ENCODE measurements around the gene SLC39A3. TPM values are rescaled to one million over a fixed set of nuclear protein-coding genes. Genes with fewer than 3 reads are reported as not detected.

Gene SLC39A3
- total RNA-seq, 1 experiment from 2014 or later = 32.4 TPM

- Histone ChIP-seq H3K9me3 (ENCODE audit: control insufficient read depth, low read depth, low read length) (no peaks in the 10 kb centered on the region), H3K4me1 (ENCODE audit: insufficient read depth, low read length) (no peaks in the 10 kb centered on the region), H3K4ac (ENCODE audit: low read depth, low read length) (no peak overlapping the region), H3K56ac (ENCODE audit: insufficient read length, low read depth, low read length) (no peak overlapping the region), H3K4me2 (ENCODE audit: insufficient read depth, insufficient read length, low read length) (no peak overlapping the region), H4K8ac (replicated peaks; ENCODE audit: insufficient read length, low read depth, low read length) (no peak overlapping the region), H3K23me2 (ENCODE audit: insufficient read length, low read depth, low read length, poor library complexity, severe bottlenecking) (no peaks in the 10 kb centered on the region), H3K18ac (ENCODE audit: insufficient read length, low read depth, low read length) (no peak overlapping the region), H3K14ac (ENCODE audit: insufficient read depth, low read length) (no peak overlapping the region), H2BK120ac (ENCODE audit: low read depth, low read length, poor library complexity, severe bottlenecking) (no peak overlapping the region), H3K79me1 (ENCODE audit: insufficient read depth, low read depth, low read length, poor library complexity, severe bottlenecking) (no peaks in the 10 kb centered on the region), H2BK15ac (ENCODE audit: low read depth, low read length) (no peak overlapping the region), H3K23ac (ENCODE audit: insufficient read length, low read depth, low read length) (no peak overlapping the region), H2BK20ac (ENCODE audit: low read depth, low read length, poor library complexity, severe bottlenecking) (no peak overlapping the region), H4K5ac (ENCODE audit: insufficient read length, low read depth, low read length) (no peak overlapping the region), H2AFZ (ENCODE audit: low read length) (no peak overlapping the region), H3K9ac (ENCODE audit: extremely low read depth, insufficient read length, low read length) (no peak overlapping the region), H2BK12ac (ENCODE audit: insufficient read length, low read depth, low read length) (no peak overlapping the region), H3K27ac (ENCODE audit: insufficient read length, low read depth, low read length) (no peak overlapping the region), H2BK5ac (ENCODE audit: insufficient read length, low read length) (no peak overlapping the region), H2AK5ac (ENCODE audit: insufficient read length, low read length) (no peak overlapping the region), H3K79me2 (ENCODE audit: insufficient read depth, low read length) (no peaks in the 10 kb centered on the region), H3K27me3 (ENCODE audit: insufficient read depth, low read length) (no peaks in the 10 kb centered on the region), H4K91ac (ENCODE audit: insufficient read length, low read depth, low read length) (no peak overlapping the region), H4K20me1 (ENCODE audit: control insufficient read depth, insufficient read depth, insufficient read length) (no peaks in the 10 kb centered on the region), H3T11ph (ENCODE audit: low read length) (no peak overlapping the region)
- no peaks in the 10 kb centered on the region for H3K9me3 Mint-ChIP-seq
- TF ChIP-seq, protein P1, sequence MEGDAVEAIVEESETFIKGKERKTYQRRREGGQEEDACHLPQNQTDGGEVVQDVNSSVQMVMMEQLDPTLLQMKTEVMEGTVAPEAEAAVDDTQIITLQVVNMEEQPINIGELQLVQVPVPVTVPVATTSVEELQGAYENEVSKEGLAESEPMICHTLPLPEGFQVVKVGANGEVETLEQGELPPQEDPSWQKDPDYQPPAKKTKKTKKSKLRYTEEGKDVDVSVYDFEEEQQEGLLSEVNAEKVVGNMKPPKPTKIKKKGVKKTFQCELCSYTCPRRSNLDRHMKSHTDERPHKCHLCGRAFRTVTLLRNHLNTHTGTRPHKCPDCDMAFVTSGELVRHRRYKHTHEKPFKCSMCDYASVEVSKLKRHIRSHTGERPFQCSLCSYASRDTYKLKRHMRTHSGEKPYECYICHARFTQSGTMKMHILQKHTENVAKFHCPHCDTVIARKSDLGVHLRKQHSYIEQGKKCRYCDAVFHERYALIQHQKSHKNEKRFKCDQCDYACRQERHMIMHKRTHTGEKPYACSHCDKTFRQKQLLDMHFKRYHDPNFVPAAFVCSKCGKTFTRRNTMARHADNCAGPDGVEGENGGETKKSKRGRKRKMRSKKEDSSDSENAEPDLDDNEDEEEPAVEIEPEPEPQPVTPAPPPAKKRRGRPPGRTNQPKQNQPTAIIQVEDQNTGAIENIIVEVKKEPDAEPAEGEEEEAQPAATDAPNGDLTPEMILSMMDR (conservative IDR thresholded peaks at IDR 0.05) = no peak
- DNase-seq = no peak
- peaks cover 2% of the 10 kb centered on the region in 2 experiments; a peak in 1 of 4 replicates for H3K4me1 Mint-ChIP-seq
- H3K27me3 Mint-ChIP-seq (ENCODE audit: low read depth) = no peaks in the 10 kb centered on the region; the same call in 1 of the 2 replicates
- no peak overlapping the region for H3K4me3 Mint-ChIP-seq
- no CpG with 5 or more reads among the region's 6 CpGs for WGBS (ENCODE audit: extremely low coverage, insufficient read length, low lambda C conversion rate)
- H3K27ac Mint-ChIP-seq = peak overlapping the region in 1 of 3 experiments; percentile 51; a peak in 1 of 7 replicates
- peaks cover 0 to 5% (median 5%) of the 10 kb centered on the region in 3 experiments; a peak in 5 of 7 replicates for H3K36me3 Mint-ChIP-seq (ENCODE audit: insufficient read depth in 1 of 3, low read depth in 3 of 3)
Observed at GRCh38 chr19:2685204-2685704, 54.6 kb downstream of the SLC39A3 start.
